Neuronal stem cell (in vitro differentiated cells): ENCODE results near the gene MTMR8.
"Not testable (repeated sequence)": the region's sequence is repeated elsewhere in the genome, so short reads cannot be mapped to it uniquely, and the experiment has no call there.

Experiments used
- DNase-seq: peaks from one replicate; pipeline ENCODE4 v3.0.0-alpha.2; 2013; ENCODE audit warnings: low spot score
- H2AFZ ChIP-seq: one replicate; pipeline ENCODE4 v1.6.1; 2013; ENCODE audit warnings: mild to moderate bottlenecking, low read length, inconsistent platforms
- H2AK5ac ChIP-seq: 2 replicates; pipeline ENCODE4 v1.6.1; 2013; ENCODE audit warnings: low read depth, mild to moderate bottlenecking, inconsistent platforms, low read length, moderate library complexity, mixed read lengths
- H2BK120ac ChIP-seq: 2 replicates; pipeline ENCODE4 v1.6.1; 2013; ENCODE audit warnings: low read depth, mild to moderate bottlenecking, inconsistent platforms, low read length, moderate library complexity, mixed read lengths
- H2BK12ac ChIP-seq: one replicate; pipeline ENCODE4 v1.6.1; 2013; ENCODE audit warnings: low read length, inconsistent platforms
- H2BK15ac ChIP-seq: 2 replicates; pipeline ENCODE4 v1.6.1; 2013; ENCODE audit warnings: mild to moderate bottlenecking, low read length, inconsistent platforms, mixed read lengths
- H2BK5ac ChIP-seq: one replicate; pipeline ENCODE4 v1.6.1; 2013; ENCODE audit warnings: inconsistent platforms, mild to moderate bottlenecking, low read length, moderate library complexity
- H3K14ac ChIP-seq: one replicate; pipeline ENCODE4 v1.6.1; 2013; ENCODE audit warnings: low read length, inconsistent platforms
- H3K18ac ChIP-seq: 2 replicates; pipeline ENCODE4 v1.6.1; 2013; ENCODE audit warnings: low read length, inconsistent platforms
- H3K23ac ChIP-seq: 2 replicates; pipeline ENCODE4 v1.6.1; 2013; ENCODE audit warnings: low read depth, mild to moderate bottlenecking, mixed read lengths, low read length, inconsistent platforms; ENCODE audit not compliant: poor library complexity
- H3K27ac ChIP-seq: replicated peaks from 3 replicates; pipeline ENCODE4 v1.5.1; 2013; ENCODE audit warnings: low read length, inconsistent platforms
- H3K27me3 ChIP-seq, 3 experiments: 2 replicates each; pipeline ENCODE4 v1.6.1; 2013; ENCODE audit warnings: low read length in 3 of 3, mild to moderate bottlenecking in 2 of 3, inconsistent platforms in 1 of 3, low read depth in 1 of 3, mixed read lengths in 1 of 3, moderate library complexity in 1 of 3; ENCODE audit not compliant: control insufficient read depth in 3 of 3, insufficient read depth in 3 of 3
- H3K36me3 ChIP-seq, 2 donors: replicated peaks in 1 of 2; 2 replicates each; pipeline ENCODE4 v1.6.1; 2013; ENCODE audit warnings: low read length in 2 of 2; ENCODE audit not compliant: control insufficient read depth in 2 of 2, insufficient read depth in 2 of 2
- H3K4ac ChIP-seq: 2 replicates; pipeline ENCODE4 v1.6.1; 2013; ENCODE audit warnings: inconsistent platforms, mild to moderate bottlenecking, low read length, moderate library complexity
- H3K4me1 ChIP-seq, 2 donors: 1 replicate in 1 of 2; 2 replicates in 1 of 2; pipeline ENCODE4 v1.6.1; 2013; ENCODE audit warnings: low read length in 2 of 2, low read depth in 1 of 2; ENCODE audit not compliant: control insufficient read depth in 2 of 2, insufficient read depth in 1 of 2
- H3K4me2 ChIP-seq: one replicate; pipeline ENCODE4 v1.6.1; 2013; ENCODE audit warnings: mild to moderate bottlenecking, low read length, inconsistent platforms; ENCODE audit not compliant: insufficient read depth, poor library complexity, severe bottlenecking
- H3K4me3 ChIP-seq, 2 donors: 2 replicates each; pipeline ENCODE4 v1.5.1; 2013; ENCODE audit warnings: low read length in 2 of 2, mild to moderate bottlenecking in 2 of 2, inconsistent platforms in 1 of 2, moderate library complexity in 1 of 2
- H3K79me1 ChIP-seq: one replicate; pipeline ENCODE4 v1.6.1; 2013; ENCODE audit warnings: low read depth, mild to moderate bottlenecking, inconsistent platforms, low read length, moderate library complexity
- H3K9ac ChIP-seq: one replicate; pipeline ENCODE4 v1.6.1; 2013; ENCODE audit warnings: mild to moderate bottlenecking, low read depth, low read length, inconsistent platforms; ENCODE audit not compliant: poor library complexity
- H3K9me3 ChIP-seq, 2 donors: replicated peaks in 1 of 2; 2 replicates each; pipeline versions ENCODE3 to v1.6.1; 2013; ENCODE audit warnings: low read length in 2 of 2, mild to moderate bottlenecking in 2 of 2, inconsistent platforms in 1 of 2, low read depth in 1 of 2, mixed read lengths in 1 of 2, moderate library complexity in 1 of 2; ENCODE audit not compliant: control insufficient read depth in 2 of 2, insufficient read depth in 1 of 2
- H4K8ac ChIP-seq: one replicate; pipeline ENCODE4 v1.6.1; 2013; ENCODE audit warnings: low read depth, mild to moderate bottlenecking, inconsistent platforms, low read length, moderate library complexity
- H4K91ac ChIP-seq: one replicate; pipeline ENCODE4 v1.6.1; 2013; ENCODE audit warnings: low read length, low read depth, mild to moderate bottlenecking, inconsistent platforms; ENCODE audit not compliant: poor library complexity
- WGBS, 2 donors: extraction: QIAGEN DNeasy Blood & Tissue Kit; methylation state at CpG; one replicate each; pipeline ENCODE4 v1.1.7; 2013; ENCODE audit warnings: missing lambda C conversion rate in 2 of 2, mixed read lengths in 1 of 2; ENCODE audit not compliant: insufficient read length in 2 of 2, insufficient replicate concordance in 1 of 2; ENCODE audit errors: extremely low coverage in 2 of 2; 5-methylcytosine and 5-hydroxymethylcytosine counted together

The MTMR8 gene

GRCh38 chrX:64428371-64428770, 33.1 kb upstream of the MTMR8 start:
- H3K4me1 ChIP-seq, result peaks cover 0 to 13% of the 10 kb centered on the region in 2 donors
- no peaks in the 10 kb centered on the region for H3K36me3 ChIP-seq
- no peak overlapping the region for H2AK5ac ChIP-seq
- DNase-seq, result no peak
- no peak overlapping the region for H2BK120ac ChIP-seq
- no peak overlapping the region for H2BK15ac ChIP-seq
- H3K4ac ChIP-seq, result no peak overlapping the region
- H4K8ac ChIP-seq, result no peak overlapping the region
- no peak overlapping the region for H2AFZ ChIP-seq
- H3K9ac ChIP-seq, result no peak overlapping the region
- H3K18ac ChIP-seq, result no peak overlapping the region
- no peak overlapping the region for H4K91ac ChIP-seq
- H3K79me1 ChIP-seq, result no peaks in the 10 kb centered on the region
- no peak overlapping the region for H3K27ac ChIP-seq
- H3K23ac ChIP-seq, result no peak overlapping the region
- H3K27me3 ChIP-seq, result no peaks in the 10 kb centered on the region
- no peak overlapping the region for H3K4me3 ChIP-seq
- H2BK5ac ChIP-seq, result no peak overlapping the region
- no peak overlapping the region for H2BK12ac ChIP-seq
- H3K4me2 ChIP-seq, result no peak overlapping the region
- H3K9me3 ChIP-seq, result peaks cover 0 to 4% of the 10 kb centered on the region in 2 donors
- no peak overlapping the region for H3K14ac ChIP-seq

- no peak overlapping the region for H3K9ac ChIP-seq
- H2AK5ac ChIP-seq, result no peak overlapping the region
- no peak overlapping the region for H3K4me3 ChIP-seq
- DNase-seq, result no peak
- H2BK15ac ChIP-seq, result no peak overlapping the region
- peaks cover 0 to 16% of the 10 kb centered on the region in 2 donors for H3K4me1 ChIP-seq
- no peak overlapping the region for H2BK120ac ChIP-seq
- H4K8ac ChIP-seq, result no peak overlapping the region
- WGBS, 2 donors, result no CpG with 5 or more reads among the region's 2 CpGs
- H3K36me3 ChIP-seq, result no peaks in the 10 kb centered on the region
- no peak overlapping the region for H3K27ac ChIP-seq
- no peaks in the 10 kb centered on the region for H3K79me1 ChIP-seq
- no peak overlapping the region for H3K14ac ChIP-seq
- no peak overlapping the region for H2AFZ ChIP-seq
- H3K23ac ChIP-seq, result no peak overlapping the region
- H3K18ac ChIP-seq, result no peak overlapping the region
- H2BK12ac ChIP-seq, result no peak overlapping the region
- H3K27me3 ChIP-seq, result no peaks in the 10 kb centered on the region
- H3K4me2 ChIP-seq, result no peak overlapping the region
- no peak overlapping the region for H3K4ac ChIP-seq
- H3K9me3 ChIP-seq, result peaks cover 0 to 4% of the 10 kb centered on the region in 2 donors
- no peak overlapping the region for H2BK5ac ChIP-seq
- H4K91ac ChIP-seq, result no peak overlapping the region
These were observed 32.5 kb upstream of the MTMR8 start for GRCh38 chrX:64427787-64428186.

GRCh38 chrX:64427281-64427680, 32.0 kb upstream of the MTMR8 start:
- H3K27ac ChIP-seq, result no peak overlapping the region
- DNase-seq, result no peak
- H2AFZ ChIP-seq, result no peak overlapping the region
- no peak overlapping the region for H3K9ac ChIP-seq
- peaks cover 0 to 17% of the 10 kb centered on the region in 2 donors for H3K4me1 ChIP-seq
- H2BK15ac ChIP-seq, result no peak overlapping the region
- no peak overlapping the region for H3K4ac ChIP-seq
- no peak overlapping the region for H2BK120ac ChIP-seq
- H4K91ac ChIP-seq, result no peak overlapping the region
- no peak overlapping the region for H3K14ac ChIP-seq
- H3K23ac ChIP-seq, result no peak overlapping the region
- H3K36me3 ChIP-seq, result no peaks in the 10 kb centered on the region
- no peaks in the 10 kb centered on the region for H3K27me3 ChIP-seq
- no peak overlapping the region for H2BK12ac ChIP-seq
- H3K4me2 ChIP-seq, result no peak overlapping the region
- no peak overlapping the region for H3K18ac ChIP-seq
- H2BK5ac ChIP-seq, result no peak overlapping the region
- H3K4me3 ChIP-seq, result no peak overlapping the region
- H3K9me3 ChIP-seq, result peaks cover 0 to 4% of the 10 kb centered on the region in 2 donors
- H2AK5ac ChIP-seq, result no peak overlapping the region
- no peak overlapping the region for H4K8ac ChIP-seq
- no peaks in the 10 kb centered on the region for H3K79me1 ChIP-seq

- H3K36me3 ChIP-seq, H2BK12ac ChIP-seq, H3K79me1 ChIP-seq, H3K18ac ChIP-seq, H3K27ac ChIP-seq, H3K4me2 ChIP-seq, H3K27me3 ChIP-seq, H3K14ac ChIP-seq, H2BK5ac ChIP-seq, H2AFZ ChIP-seq, H3K4me1 ChIP-seq, H3K4ac ChIP-seq, H2BK15ac ChIP-seq, H3K23ac ChIP-seq, H2BK120ac ChIP-seq, H3K9me3 ChIP-seq, H4K91ac ChIP-seq, H2AK5ac ChIP-seq, H3K4me3 ChIP-seq, H4K8ac ChIP-seq, H3K9ac ChIP-seq, DNase-seq: not testable (repeated sequence)
- no CpG with 5 or more reads among the region's 4 CpGs for WGBS, 2 donors
These were observed 14.5 kb upstream of the MTMR8 start for GRCh38 chrX:64409730-64410129.
